WERI-Rb-1 (cell line): ENCODE measurements around the gene PIGN.
"Not testable (repeated sequence)": the region's sequence is repeated elsewhere in the genome, so short reads cannot be mapped to it uniquely, and the experiment has no call there.

Experiments used
- DNase-seq: peaks from one replicate; pipeline ENCODE4 v3.0.0-alpha.2; 2020
- H3K27ac ChIP-seq: fragments of 250-450 bp; sonication (Bioruptor Pico); 2 replicates; pipeline ENCODE4 v1.5.1; 2020; ENCODE audit warnings: mild to moderate bottlenecking, moderate library complexity
- H3K27me3 ChIP-seq: fragments of 250-450 bp; sonication (Bioruptor Pico); 2 replicates; pipeline ENCODE4 v1.5.1; 2021; ENCODE audit warnings: mild to moderate bottlenecking, low read depth, moderate library complexity; ENCODE audit not compliant: insufficient read depth, severe bottlenecking
- H3K36me3 ChIP-seq: fragments of 250-450 bp; sonication (Bioruptor Pico); 2 replicates; pipeline ENCODE4 v1.5.1; 2020; ENCODE audit warnings: mild to moderate bottlenecking, moderate library complexity
- H3K4me3 ChIP-seq: 2 replicates; pipeline ENCODE4 v1.5.1; 2011; ENCODE audit warnings: low read depth, mild to moderate bottlenecking, control low read depth, low read length
- H3K9me3 ChIP-seq: fragments of 250-450 bp; sonication (Bioruptor Pico); 2 replicates; pipeline ENCODE4 v1.5.1; 2021; ENCODE audit warnings: mild to moderate bottlenecking, moderate library complexity; ENCODE audit not compliant: severe bottlenecking
- CTCF ChIP-seq: IDR thresholded peaks from 2 replicates; pipeline ENCODE4 v1.5.1; 2011; ENCODE audit warnings: low read depth, mild to moderate bottlenecking, control low read depth, inconsistent platforms, low read length

PIGN gene

GRCh38 chr18:62037012-62037742 lies 149.7 kb downstream of the PIGN start:
- Histone ChIP-seq H3K9me3 (peaks cover 1% of the 10 kb centered on the region), H3K36me3 (no peaks in the 10 kb centered on the region), H3K4me3 (no peak overlapping the region), H3K27me3 (no peaks in the 10 kb centered on the region), H3K27ac (no peak overlapping the region)
- TF ChIP-seq CTCF = no peak
- no peak for DNase-seq

- not testable (repeated sequence) for H3K27me3 ChIP-seq, H3K9me3 ChIP-seq, H3K4me3 ChIP-seq, H3K36me3 ChIP-seq
- peak overlapping the region; percentile 23; the same call in 1 of the 2 replicates for H3K27ac ChIP-seq
- peak; percentile 32 for DNase-seq
These were observed 152.6 kb downstream of the PIGN start for GRCh38 chr18:62034286-62034685.

- DNase-seq = peak; percentile 31
- no peaks in the 10 kb centered on the region for H3K36me3 ChIP-seq
- peaks cover 10% of the 10 kb centered on the region for H3K9me3 ChIP-seq
- no peak for TF ChIP-seq CTCF
- no peak overlapping the region for H3K4me3 ChIP-seq
- no peaks in the 10 kb centered on the region for H3K27me3 ChIP-seq
- peak overlapping the region; percentile 23 for H3K27ac ChIP-seq
These were observed 153.1 kb downstream of the PIGN start for GRCh38 chr18:62033756-62034155.

GRCh38 chr18:62033207-62033606 lies 153.6 kb downstream of the PIGN start:
- Histone ChIP-seq H3K4me3 (no peak overlapping the region), H3K36me3 (no peaks in the 10 kb centered on the region), H3K27ac (peak overlapping the region; percentile 4), H3K9me3 (peaks cover 10% of the 10 kb centered on the region), H3K27me3 (no peaks in the 10 kb centered on the region)
- no peak for DNase-seq
- no peak for TF ChIP-seq CTCF

GRCh38 chr18:62030091-62030985 lies 156.5 kb downstream of the PIGN start:
- H3K27ac ChIP-seq = no peak overlapping the region
- H3K9me3 ChIP-seq = peaks cover 10% of the 10 kb centered on the region
- H3K4me3 ChIP-seq = no peak overlapping the region
- no peaks in the 10 kb centered on the region for H3K36me3 ChIP-seq
- no peak for TF ChIP-seq CTCF
- no peaks in the 10 kb centered on the region for H3K27me3 ChIP-seq
- DNase-seq = no peak

GRCh38 chr18:62028715-62029114 lies 158.1 kb downstream of the PIGN start:
- no peak for TF ChIP-seq CTCF
- H3K4me3 ChIP-seq = no peak overlapping the region
- peaks cover 10% of the 10 kb centered on the region for H3K9me3 ChIP-seq
- no peaks in the 10 kb centered on the region for H3K36me3 ChIP-seq
- no peak for DNase-seq
- no peak overlapping the region for H3K27ac ChIP-seq
- no peaks in the 10 kb centered on the region for H3K27me3 ChIP-seq
